ENCODE measurements around the gene SYF2. TPM values are rescaled to one million over a fixed set of nuclear protein-coding genes. Genes with fewer than 3 reads are reported as not detected.

SYF2 gene
- polyA plus RNA-seq, 3 donors = 32.0 to 52.9 (median 45.1) TPM

DNA sequence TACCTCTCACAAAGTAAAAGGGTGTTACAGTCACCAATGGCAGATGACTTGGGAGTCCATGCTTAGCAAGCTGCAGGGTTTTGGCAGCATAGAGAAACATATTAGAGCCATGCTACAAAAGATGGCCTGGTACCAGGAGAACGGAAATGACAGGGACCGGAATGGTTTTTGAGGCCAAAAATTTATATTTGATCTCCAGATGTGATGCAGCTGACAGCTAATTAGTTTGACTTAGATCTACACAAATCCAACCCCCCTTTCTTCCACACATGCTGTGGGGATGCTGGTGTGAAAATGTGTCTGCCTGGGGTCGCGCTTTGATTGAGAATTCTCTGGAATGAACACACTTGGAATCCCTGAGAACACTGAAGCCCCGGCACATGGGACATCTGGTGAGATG, 26.5 kb downstream of the SYF2 start:
- no peak overlapping the region for H3K4me3 ChIP-seq (replicated peaks in 1 of 3; ENCODE audit: low read depth in 2 of 3, low read length in 3 of 3)
- Mint-ChIP-seq H3K27ac (no peak overlapping the region), H3K36me3 (no peaks in the 10 kb centered on the region), H3K9me3 (no peaks in the 10 kb centered on the region), H3K4me3 (no peak overlapping the region), H3K27me3 (ENCODE audit: low read depth in 3 of 3) (peaks cover 2 to 8% (median 7%) of the 10 kb centered on the region in 3 donors), H3K4me1 (peaks cover 4% of the 10 kb centered on the region)
- no peaks in the 10 kb centered on the region for H3K4me1 ChIP-seq (ENCODE audit: control insufficient read depth in 1 of 2, insufficient read depth in 2 of 2, low read length in 2 of 2)
- H3K27me3 ChIP-seq (ENCODE audit: control insufficient read depth in 2 of 2, insufficient read depth in 2 of 2, low read length in 2 of 2) = no peaks in the 10 kb centered on the region
- 100% methylated on average over 1 of the region's 5 CpGs for WGBS (ENCODE audit: insufficient coverage)
- H2AFZ ChIP-seq (ENCODE audit: insufficient read depth, low read depth, low read length, poor library complexity, severe bottlenecking) = no peak overlapping the region
- TF ChIP-seq CTCF (IDR thresholded peaks at IDR 0.05) = no peak
- DNase-seq = no peak
- intact Hi-C loops (cut with micrococcal nuclease) = loop anchor here (2.0 to 10.0 kb wide), 3 partner anchors 103 to 357 kb away; no protein-coding TSS in a partner anchor
- no peaks in the 10 kb centered on the region for H4K20me1 ChIP-seq (ENCODE audit: insufficient read depth, low read length)
- no peak overlapping the region for H3K4me2 ChIP-seq (replicated peaks; ENCODE audit: extremely low read depth, low read length, poor library complexity, severe bottlenecking)
- no peaks in the 10 kb centered on the region for H3K36me3 ChIP-seq (replicated peaks in 1 of 2; ENCODE audit: control insufficient read depth in 1 of 2, insufficient read depth in 2 of 2, low read length in 2 of 2)
- H3K79me2 ChIP-seq (ENCODE audit: insufficient read depth, low read length) = no peaks in the 10 kb centered on the region
- no peaks in the 10 kb centered on the region for H3K9me3 ChIP-seq (replicated peaks in 1 of 2; ENCODE audit: control insufficient read depth in 1 of 2, insufficient read depth in 1 of 2, low read length in 2 of 2)
- H3K9ac ChIP-seq (ENCODE audit: insufficient read depth, low read length, poor library complexity, severe bottlenecking) = no peak overlapping the region
- no peak overlapping the region for H3K27ac ChIP-seq (ENCODE audit: low read depth in 1 of 2, low read length in 2 of 2)

DNA sequence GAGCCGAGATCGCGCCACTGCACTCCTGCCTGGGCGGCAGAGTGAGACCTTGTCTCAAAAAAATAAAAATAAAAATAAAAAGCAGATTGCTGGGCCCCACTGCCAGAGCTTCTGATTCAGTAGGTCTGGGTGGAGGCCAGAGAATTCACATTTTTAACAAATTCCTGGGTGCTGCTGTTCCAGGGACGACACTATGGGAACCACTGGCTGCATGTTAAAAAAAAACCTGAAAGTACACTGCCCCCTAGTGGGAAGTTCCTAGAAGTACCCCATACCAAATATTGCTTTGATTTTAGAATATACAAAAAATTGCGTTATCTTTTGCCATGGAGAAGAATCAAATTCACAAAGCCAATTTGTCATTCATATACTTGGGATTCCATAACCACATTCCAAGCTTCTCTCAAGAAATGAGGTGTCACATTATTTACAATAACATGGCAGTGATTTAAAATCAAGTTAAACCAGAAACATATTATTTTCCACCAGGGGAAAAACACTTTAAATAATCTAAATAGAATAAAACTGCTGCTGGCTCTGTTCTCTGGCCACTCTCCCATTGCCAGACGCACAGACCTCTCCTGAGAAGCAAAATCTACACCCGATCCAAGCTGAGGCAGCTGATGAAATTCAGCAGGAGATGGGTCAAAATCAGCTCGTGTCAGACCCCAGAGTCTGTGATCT, 27.4 kb downstream of the SYF2 start:
- Histone ChIP-seq H2AFZ (ENCODE audit: insufficient read depth, low read depth, low read length, poor library complexity, severe bottlenecking) (no peak overlapping the region), H3K4me1 (ENCODE audit: control insufficient read depth in 1 of 2, insufficient read depth in 2 of 2, low read length in 2 of 2) (no peaks in the 10 kb centered on the region), H3K4me3 (replicated peaks in 1 of 3; ENCODE audit: low read depth in 2 of 3, low read length in 3 of 3) (no peak overlapping the region), H3K4me2 (replicated peaks; ENCODE audit: extremely low read depth, low read length, poor library complexity, severe bottlenecking) (no peak overlapping the region), H3K79me2 (ENCODE audit: insufficient read depth, low read length) (no peaks in the 10 kb centered on the region), H3K27me3 (ENCODE audit: control insufficient read depth in 2 of 2, insufficient read depth in 2 of 2, low read length in 2 of 2) (no peaks in the 10 kb centered on the region), H3K36me3 (replicated peaks in 1 of 2; ENCODE audit: control insufficient read depth in 1 of 2, insufficient read depth in 2 of 2, low read length in 2 of 2) (no peaks in the 10 kb centered on the region), H3K9me3 (replicated peaks in 1 of 2; ENCODE audit: control insufficient read depth in 1 of 2, insufficient read depth in 1 of 2, low read length in 2 of 2) (no peaks in the 10 kb centered on the region), H4K20me1 (ENCODE audit: insufficient read depth, low read length) (no peaks in the 10 kb centered on the region), H3K9ac (ENCODE audit: insufficient read depth, low read length, poor library complexity, severe bottlenecking) (no peak overlapping the region), H3K27ac (ENCODE audit: low read depth in 1 of 2, low read length in 2 of 2) (no peak overlapping the region)
- Mint-ChIP-seq H3K27ac (no peak overlapping the region), H3K4me1 (peaks cover 4% of the 10 kb centered on the region), H3K36me3 (no peaks in the 10 kb centered on the region), H3K9me3 (no peaks in the 10 kb centered on the region), H3K27me3 (ENCODE audit: low read depth in 3 of 3) (peaks cover 2 to 6% (median 6%) of the 10 kb centered on the region in 3 donors), H3K4me3 (no peak overlapping the region)
- intact Hi-C loops (cut with micrococcal nuclease) = loop anchor here (2.0 to 10.0 kb wide), 3 partner anchors 103 to 356 kb away; no protein-coding TSS in a partner anchor
- TF ChIP-seq CTCF (IDR thresholded peaks at IDR 0.05) = peak; percentile 84
- DNase-seq = peak; percentile 33 to 64 (median 54)
- 92% methylated on average over 2 of the region's 9 CpGs for WGBS (ENCODE audit: insufficient coverage)
